ENCODE results near the gene PARP1.

DNA sequence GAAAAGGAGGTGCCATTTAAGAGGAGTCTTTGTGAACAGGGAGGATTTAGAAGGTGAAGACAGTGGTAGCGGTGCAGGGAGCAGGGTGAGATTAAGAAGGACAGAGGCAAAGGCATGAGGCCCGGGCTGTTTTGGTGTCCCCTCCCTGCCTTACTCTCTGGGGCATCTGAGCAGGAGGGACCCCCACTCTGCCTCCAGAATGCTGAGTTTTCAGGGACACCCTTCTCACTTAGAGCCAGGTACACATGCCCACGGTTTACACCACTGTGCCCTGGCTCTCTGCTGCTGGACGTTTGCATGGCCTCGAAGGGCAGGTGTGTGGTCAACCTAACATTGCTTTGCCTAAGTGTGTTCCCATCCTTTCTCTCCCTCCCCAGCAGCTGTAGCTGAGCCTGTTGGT, 20.5 kb upstream of the PARP1 start:
- TF ChIP-seq, protein P1, sequence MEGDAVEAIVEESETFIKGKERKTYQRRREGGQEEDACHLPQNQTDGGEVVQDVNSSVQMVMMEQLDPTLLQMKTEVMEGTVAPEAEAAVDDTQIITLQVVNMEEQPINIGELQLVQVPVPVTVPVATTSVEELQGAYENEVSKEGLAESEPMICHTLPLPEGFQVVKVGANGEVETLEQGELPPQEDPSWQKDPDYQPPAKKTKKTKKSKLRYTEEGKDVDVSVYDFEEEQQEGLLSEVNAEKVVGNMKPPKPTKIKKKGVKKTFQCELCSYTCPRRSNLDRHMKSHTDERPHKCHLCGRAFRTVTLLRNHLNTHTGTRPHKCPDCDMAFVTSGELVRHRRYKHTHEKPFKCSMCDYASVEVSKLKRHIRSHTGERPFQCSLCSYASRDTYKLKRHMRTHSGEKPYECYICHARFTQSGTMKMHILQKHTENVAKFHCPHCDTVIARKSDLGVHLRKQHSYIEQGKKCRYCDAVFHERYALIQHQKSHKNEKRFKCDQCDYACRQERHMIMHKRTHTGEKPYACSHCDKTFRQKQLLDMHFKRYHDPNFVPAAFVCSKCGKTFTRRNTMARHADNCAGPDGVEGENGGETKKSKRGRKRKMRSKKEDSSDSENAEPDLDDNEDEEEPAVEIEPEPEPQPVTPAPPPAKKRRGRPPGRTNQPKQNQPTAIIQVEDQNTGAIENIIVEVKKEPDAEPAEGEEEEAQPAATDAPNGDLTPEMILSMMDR (IDR thresholded peaks at IDR 0.05), result no peak
- TF ChIP-seq EZH2phosphoT487 (IDR thresholded peaks at IDR 0.05) (no peak), EZH2 (IDR thresholded peaks at IDR 0.05) (no peak)

Measured in neural progenitor cell (in vitro differentiated cells).